ENCODE results near the gene PGAP3.
"Not testable (repeated sequence)": the region's sequence is repeated elsewhere in the genome, so short reads cannot be mapped to it uniquely, and the experiment has no call there.

Gene PGAP3

GRCh38 chr17:39715375-39716072 is 27.7 kb upstream of the PGAP3 start:
- no peak for DNase-seq (ENCODE audit: low read depth, low spot score)

GRCh38 chr17:39714234-39714633 is 26.4 kb upstream of the PGAP3 start:
- DNase-seq (ENCODE audit: low read depth, low spot score) = no peak

GRCh38 chr17:39711851-39712250 is 24.0 kb upstream of the PGAP3 start:
- DNase-seq (ENCODE audit: low read depth, low spot score) = no peak

GRCh38 chr17:39711071-39711470 is 23.2 kb upstream of the PGAP3 start:
- not testable (repeated sequence) for DNase-seq (ENCODE audit: low read depth, low spot score)

GRCh38 chr17:39709998-39710964 is 22.4 kb upstream of the PGAP3 start:
- DNase-seq (ENCODE audit: low read depth, low spot score) = no peak

GRCh38 chr17:39709319-39709997 is 21.6 kb upstream of the PGAP3 start:
- no peak for DNase-seq (ENCODE audit: low read depth, low spot score)

GRCh38 chr17:39706921-39707337 is 19.1 kb upstream of the PGAP3 start:
- DNase-seq (ENCODE audit: low read depth, low spot score) = no peak

GRCh38 chr17:39706383-39706782 is 18.5 kb upstream of the PGAP3 start:
- no peak for DNase-seq (ENCODE audit: low read depth, low spot score)

- DNase-seq (ENCODE audit: low read depth, low spot score) = no peak
These were observed 18.0 kb upstream of the PGAP3 start for GRCh38 chr17:39705786-39706348.

- no peak for DNase-seq (ENCODE audit: low read depth, low spot score)
These were observed 17.1 kb upstream of the PGAP3 start for GRCh38 chr17:39704821-39705551.

GRCh38 chr17:39703913-39704312 is 16.1 kb upstream of the PGAP3 start:
- DNase-seq (ENCODE audit: low read depth, low spot score) = no peak

- DNase-seq (ENCODE audit: low read depth, low spot score) = no peak
These were observed 15.3 kb upstream of the PGAP3 start for GRCh38 chr17:39702901-39703893.

- no peak for DNase-seq (ENCODE audit: low read depth, low spot score)
These were observed 14.0 kb upstream of the PGAP3 start for GRCh38 chr17:39701784-39702422.

- DNase-seq (ENCODE audit: low read depth, low spot score) = no peak
These were observed 13.3 kb upstream of the PGAP3 start for GRCh38 chr17:39701012-39701783.

- DNase-seq (ENCODE audit: low read depth, low spot score) = no peak
These were observed 12.5 kb upstream of the PGAP3 start for GRCh38 chr17:39700148-39700987.

- no peak for DNase-seq (ENCODE audit: low read depth, low spot score)
These were observed 11.9 kb upstream of the PGAP3 start, which contains the start of gene ERBB2 for GRCh38 chr17:39699818-39700147. ERBB2 (plus strand) TSS chr17:39700064; CDS start chr17:39700239, 175 bp downstream.

GRCh38 chr17:39699157-39699817 is 11.4 kb upstream of the PGAP3 start:
- not testable (repeated sequence) for DNase-seq (ENCODE audit: low read depth, low spot score)
